ENCODE results near the gene AGFG2.

The AGFG2 gene

GRCh38 chr7:100572949-100573675 is 34.1 kb downstream of the AGFG2 start:
- Histone ChIP-seq H3K4me3 (ENCODE audit: low read depth in 1 of 2, low read length in 1 of 2) (no peak overlapping the region), H3K27ac (no peak overlapping the region), H3K27me3 (peaks cover 53% of the 10 kb centered on the region), H3K4me1 (ENCODE audit: control insufficient read depth in 1 of 2, insufficient read depth in 1 of 2, low read depth in 1 of 2, low read length in 1 of 2) (peaks cover 14 to 25% of the 10 kb centered on the region in 2 experiments), H3K9me3 (no peaks in the 10 kb centered on the region), H3K36me3 (peaks cover 71% of the 10 kb centered on the region)
- TF ChIP-seq, protein P1, sequence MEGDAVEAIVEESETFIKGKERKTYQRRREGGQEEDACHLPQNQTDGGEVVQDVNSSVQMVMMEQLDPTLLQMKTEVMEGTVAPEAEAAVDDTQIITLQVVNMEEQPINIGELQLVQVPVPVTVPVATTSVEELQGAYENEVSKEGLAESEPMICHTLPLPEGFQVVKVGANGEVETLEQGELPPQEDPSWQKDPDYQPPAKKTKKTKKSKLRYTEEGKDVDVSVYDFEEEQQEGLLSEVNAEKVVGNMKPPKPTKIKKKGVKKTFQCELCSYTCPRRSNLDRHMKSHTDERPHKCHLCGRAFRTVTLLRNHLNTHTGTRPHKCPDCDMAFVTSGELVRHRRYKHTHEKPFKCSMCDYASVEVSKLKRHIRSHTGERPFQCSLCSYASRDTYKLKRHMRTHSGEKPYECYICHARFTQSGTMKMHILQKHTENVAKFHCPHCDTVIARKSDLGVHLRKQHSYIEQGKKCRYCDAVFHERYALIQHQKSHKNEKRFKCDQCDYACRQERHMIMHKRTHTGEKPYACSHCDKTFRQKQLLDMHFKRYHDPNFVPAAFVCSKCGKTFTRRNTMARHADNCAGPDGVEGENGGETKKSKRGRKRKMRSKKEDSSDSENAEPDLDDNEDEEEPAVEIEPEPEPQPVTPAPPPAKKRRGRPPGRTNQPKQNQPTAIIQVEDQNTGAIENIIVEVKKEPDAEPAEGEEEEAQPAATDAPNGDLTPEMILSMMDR (IDR thresholded peaks at IDR 0.05) = no peak

DNA sequence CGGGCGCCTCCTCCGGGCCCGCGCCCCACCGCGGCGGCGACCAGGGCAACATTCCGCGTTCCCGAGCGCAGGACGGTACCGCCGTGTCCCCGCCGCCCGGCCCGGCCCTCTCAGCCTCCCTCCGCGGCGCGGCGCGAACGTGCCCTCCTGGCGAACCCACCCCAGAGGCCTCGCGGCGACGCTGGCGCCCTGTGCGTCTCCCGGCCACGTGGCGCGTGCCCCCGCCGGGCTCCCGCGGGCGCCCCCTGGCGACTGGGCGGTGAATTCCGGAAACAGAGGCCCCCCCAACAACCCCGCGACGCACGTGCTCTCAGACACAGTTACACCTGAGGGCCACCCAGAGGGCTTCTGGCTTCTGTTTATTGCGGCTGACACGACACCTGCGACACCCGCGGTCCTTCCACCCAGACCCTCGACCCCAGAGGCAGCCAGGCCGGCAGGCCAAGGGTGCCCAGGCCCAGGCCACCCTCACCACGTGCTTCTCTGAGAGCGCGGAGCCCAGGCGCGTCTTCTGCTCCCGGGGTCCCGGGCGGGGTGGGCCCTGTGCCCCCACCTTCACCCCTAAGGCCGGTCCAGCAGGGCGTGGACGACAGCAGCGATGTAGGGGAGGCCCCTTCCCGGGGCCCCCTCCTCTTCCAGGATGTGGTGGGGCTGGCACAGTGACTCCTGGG is 34.8 kb downstream of the AGFG2 start, which contains the start of gene SAP25:
SAP25 (minus strand) TSS at position 210 of the 671 bp plus-strand sequence; CDS start at position 52, 158 bp downstream.
- peaks cover 14 to 25% of the 10 kb centered on the region in 2 experiments for H3K4me1 ChIP-seq (ENCODE audit: control insufficient read depth in 1 of 2, insufficient read depth in 1 of 2, low read depth in 1 of 2, low read length in 1 of 2)
- peaks cover 78% of the 10 kb centered on the region for H3K36me3 ChIP-seq
- no peak within 1 kb of the TSS for H3K27ac ChIP-seq
- H3K4me3 ChIP-seq (ENCODE audit: low read depth in 1 of 2, low read length in 1 of 2) = no peak within 1 kb of the TSS
- no peaks in the 10 kb centered on the region for H3K9me3 ChIP-seq
- peaks cover 45% of the 10 kb centered on the region for H3K27me3 ChIP-seq
- TF ChIP-seq, protein P1 (IDR thresholded peaks at IDR 0.05) = no peak

- TF ChIP-seq, protein P1 (IDR thresholded peaks at IDR 0.05) = no peak
- peaks cover 86% of the 10 kb centered on the region for H3K36me3 ChIP-seq
- H3K4me3 ChIP-seq (ENCODE audit: low read depth in 1 of 2, low read length in 1 of 2) = no peak overlapping the region
- peaks cover 12 to 23% of the 10 kb centered on the region in 2 experiments for H3K4me1 ChIP-seq (ENCODE audit: control insufficient read depth in 1 of 2, insufficient read depth in 1 of 2, low read depth in 1 of 2, low read length in 1 of 2)
- H3K27ac ChIP-seq = no peak overlapping the region
- H3K9me3 ChIP-seq = no peaks in the 10 kb centered on the region
- H3K27me3 ChIP-seq = peaks cover 38% of the 10 kb centered on the region
Observed at GRCh38 chr7:100574362-100575205, 35.6 kb downstream of the AGFG2 start.

- Histone ChIP-seq H3K4me3 (ENCODE audit: low read depth in 1 of 2, low read length in 1 of 2) (no peak overlapping the region), H3K27ac (no peak overlapping the region), H3K4me1 (ENCODE audit: control insufficient read depth in 1 of 2, insufficient read depth in 1 of 2, low read depth in 1 of 2, low read length in 1 of 2) (peaks cover 9 to 18% of the 10 kb centered on the region in 2 experiments), H3K27me3 (peaks cover 31% of the 10 kb centered on the region), H3K36me3 (peaks cover 92% of the 10 kb centered on the region), H3K9me3 (no peaks in the 10 kb centered on the region)
- TF ChIP-seq, protein P1 (IDR thresholded peaks at IDR 0.05) = no peak
Observed at GRCh38 chr7:100575206-100575631, 36.2 kb downstream of the AGFG2 start.

DNA sequence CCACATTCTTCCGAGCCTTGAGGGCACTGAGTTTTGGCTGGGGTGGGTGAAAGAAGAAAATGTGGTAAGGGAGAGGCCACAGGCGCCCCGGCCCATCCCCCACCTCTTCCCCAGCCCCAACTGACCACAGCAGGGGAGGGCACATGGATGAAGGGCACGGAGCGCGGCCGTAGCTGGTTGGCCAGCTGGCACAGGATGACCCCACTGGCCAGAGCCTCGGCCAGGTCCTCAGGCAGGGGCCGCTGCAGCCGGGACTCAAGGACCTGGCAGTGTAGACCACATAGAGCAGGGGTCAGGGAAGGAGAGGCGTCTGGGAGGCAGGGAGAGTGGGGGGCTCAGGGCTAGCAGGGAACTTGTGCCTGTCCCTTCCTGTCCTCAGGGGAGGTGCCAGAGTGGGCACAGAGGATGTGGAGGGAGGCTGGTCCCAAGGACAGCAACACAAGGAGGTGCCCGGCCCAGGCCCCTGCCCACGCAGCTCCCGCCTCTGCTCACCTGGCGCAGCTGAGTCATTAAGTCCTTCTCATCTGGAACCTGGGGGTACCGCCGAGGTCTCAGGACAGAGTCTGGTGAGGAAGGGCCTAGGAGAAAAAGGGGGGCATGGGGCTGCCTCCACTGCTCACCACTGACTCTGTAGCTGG is 36.9 kb downstream of the AGFG2 start:
- TF ChIP-seq, protein P1 (IDR thresholded peaks at IDR 0.05) = no peak
- peaks cover 25% of the 10 kb centered on the region for H3K27me3 ChIP-seq
- H3K4me1 ChIP-seq (ENCODE audit: control insufficient read depth in 1 of 2, insufficient read depth in 1 of 2, low read depth in 1 of 2, low read length in 1 of 2) = peaks cover 10 to 14% of the 10 kb centered on the region in 2 experiments
- H3K4me3 ChIP-seq (ENCODE audit: low read depth in 1 of 2, low read length in 1 of 2) = no peak overlapping the region
- H3K36me3 ChIP-seq = peaks cover 99% of the 10 kb centered on the region
- H3K27ac ChIP-seq = no peak overlapping the region
- no peaks in the 10 kb centered on the region for H3K9me3 ChIP-seq
